Activated CD4-positive, CD25-positive, alpha-beta regulatory T cell treated with anti-CD3 and anti-CD28 coated beads, Interleukin-2, amount 50 U/mL, for 72 hours (primary cell): Measurements from ENCODE around the gene GPR179.
"Not testable (repeated sequence)": the region's sequence is repeated elsewhere in the genome, so short reads cannot be mapped to it uniquely, and the experiment has no call there.

Experiments
- DNase-seq: peaks from one replicate; pipeline ENCODE4 v3.0.0; 2021

GPR179 gene

DNA sequence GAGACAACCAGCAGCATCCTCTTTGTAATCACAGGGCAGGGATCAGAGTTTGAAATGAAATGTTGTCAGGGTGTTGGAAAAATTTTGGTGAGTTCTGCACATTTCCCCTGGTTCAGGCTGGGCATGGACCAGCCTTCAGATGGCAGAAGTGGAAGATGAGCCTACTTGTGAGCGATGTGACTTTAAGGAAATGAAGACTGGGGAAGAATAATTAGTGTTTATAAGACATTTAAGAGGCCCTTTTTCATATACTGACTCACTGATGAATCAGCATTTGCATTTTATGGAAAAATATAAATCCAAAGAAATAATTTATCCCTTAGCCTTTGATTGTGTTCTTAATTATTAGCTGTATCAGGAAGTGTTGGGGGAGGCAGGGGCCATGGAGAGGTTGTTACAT is 20.9 kb downstream of the GPR179 start:
- no peak for DNase-seq

GRCh38 chr17:38322156-38322779 is 21.5 kb downstream of the GPR179 start:
- peak; percentile 75 for DNase-seq

- no peak for DNase-seq
Observed at GRCh38 chr17:38320482-38320881, 23.3 kb downstream of the GPR179 start.

DNA sequence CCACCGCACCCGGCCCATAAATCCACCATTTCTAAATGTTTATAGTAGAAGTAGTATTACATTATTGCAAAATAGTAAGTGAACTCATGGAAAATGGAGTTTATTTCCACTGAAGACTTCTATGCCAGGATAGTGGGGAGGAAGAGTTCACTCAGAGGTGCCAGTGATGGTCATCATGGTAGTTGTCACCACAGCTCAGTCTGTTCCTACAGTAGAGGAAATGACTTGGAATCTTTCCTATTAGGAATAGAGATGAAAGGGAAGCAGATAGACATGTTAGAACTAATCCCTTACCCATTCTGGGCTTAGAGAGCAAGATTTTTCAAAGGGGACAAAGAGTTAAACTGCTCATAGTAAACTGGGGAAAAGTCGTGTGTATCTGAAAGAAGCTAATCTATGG is 26.7 kb downstream of the GPR179 start:
- DNase-seq = no peak

- DNase-seq = no peak
Observed at GRCh38 chr17:38315497-38315896, 28.3 kb downstream of the GPR179 start.

DNA sequence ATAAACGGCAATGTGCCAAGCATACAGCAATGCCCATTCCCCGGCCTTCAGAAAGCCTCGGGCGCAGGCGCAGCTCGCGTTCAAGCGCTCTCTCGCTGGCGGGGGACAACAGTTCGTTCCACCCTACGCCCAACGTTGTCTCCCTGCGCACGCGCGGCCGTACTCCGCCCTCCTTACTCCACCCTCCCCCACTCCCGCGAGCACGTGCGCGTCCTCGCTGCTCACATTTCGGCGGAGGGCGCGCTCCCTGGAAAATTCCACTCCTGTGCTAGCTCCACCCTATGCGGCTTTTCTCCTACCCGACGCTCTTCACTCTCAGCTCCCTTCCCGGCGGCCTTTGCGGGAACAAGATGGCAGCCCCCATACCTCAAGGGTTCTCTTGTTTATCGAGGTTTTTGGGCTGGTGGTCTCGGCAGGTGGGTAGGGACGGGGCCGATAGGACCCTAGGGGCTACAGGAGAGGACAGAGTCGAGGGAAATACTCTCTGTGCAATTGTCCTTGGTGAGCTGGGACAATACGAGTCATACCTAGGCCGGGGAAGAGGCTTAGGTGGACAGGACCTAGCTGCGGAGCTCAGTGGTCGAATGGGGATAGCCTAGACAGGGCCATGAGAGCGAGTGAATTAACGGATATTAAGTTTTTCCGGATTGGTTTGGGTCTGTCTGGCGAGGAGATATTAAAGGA is 46.8 kb downstream of the GPR179 start, which contains the start of gene MRPL45:
Gene MRPL45, plus strand, starts transcription at position 335 of the 684 bp plus-strand sequence. Its CDS starts 16 bp downstream, at position 351.
- DNase-seq = peak; percentile 96

GRCh38 chr17:38295602-38296365 is 48.0 kb downstream of the GPR179 start:
- DNase-seq = not testable (repeated sequence)

DNA sequence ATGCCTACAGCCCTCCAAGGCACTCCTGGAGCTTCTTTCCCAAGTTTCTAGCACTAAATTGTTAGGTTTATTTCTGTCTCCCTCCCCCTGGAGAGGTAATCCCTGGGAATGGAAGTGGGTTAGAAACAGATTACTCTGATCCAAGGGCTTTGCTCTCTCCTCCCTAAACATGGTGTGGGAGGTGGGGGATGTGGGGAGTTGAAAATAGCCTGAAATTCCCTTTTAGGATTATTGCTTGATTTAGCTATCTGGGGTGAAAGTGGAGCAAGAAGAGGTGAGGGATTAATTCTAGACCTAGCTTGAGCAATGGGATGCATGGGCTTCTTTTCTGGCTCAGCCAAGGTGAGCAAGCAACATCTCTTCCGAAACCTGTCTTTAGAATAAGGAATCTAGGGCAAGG is 54.0 kb downstream of the GPR179 start:
- not testable (repeated sequence) for DNase-seq

DNA sequence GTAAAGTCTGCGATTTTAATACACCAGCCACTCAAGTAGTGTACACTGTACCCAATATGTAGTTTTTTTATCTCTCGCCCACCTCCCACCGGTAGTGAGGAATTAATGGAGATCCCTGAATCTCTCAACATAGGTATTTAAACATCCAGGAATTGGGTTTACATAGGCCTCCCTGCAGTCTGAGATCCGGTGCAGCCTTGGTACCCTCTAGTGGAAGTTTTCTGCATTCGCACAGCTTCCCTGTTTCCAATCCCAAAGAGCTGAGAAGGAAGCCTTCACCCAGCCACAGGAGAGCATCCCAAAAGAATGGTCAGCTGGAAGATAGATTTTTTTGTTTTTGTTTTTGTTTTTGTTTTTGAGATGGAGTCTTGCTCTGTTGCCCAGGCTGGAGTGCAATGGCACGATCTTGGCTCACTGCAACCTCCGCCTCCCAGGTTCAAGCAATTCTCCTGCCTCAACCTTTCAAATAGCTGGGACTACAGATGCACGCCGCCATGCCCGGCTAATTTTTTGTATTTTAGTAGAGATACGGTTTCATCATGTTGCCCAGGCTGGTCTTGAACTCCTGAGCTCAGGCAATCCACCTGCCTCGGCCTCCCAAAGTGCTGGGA is 55.4 kb downstream of the GPR179 start:
- not testable (repeated sequence) for DNase-seq

- not testable (repeated sequence) for DNase-seq
Observed at GRCh38 chr17:38286501-38287091, 57.2 kb downstream of the GPR179 start.

DNA sequence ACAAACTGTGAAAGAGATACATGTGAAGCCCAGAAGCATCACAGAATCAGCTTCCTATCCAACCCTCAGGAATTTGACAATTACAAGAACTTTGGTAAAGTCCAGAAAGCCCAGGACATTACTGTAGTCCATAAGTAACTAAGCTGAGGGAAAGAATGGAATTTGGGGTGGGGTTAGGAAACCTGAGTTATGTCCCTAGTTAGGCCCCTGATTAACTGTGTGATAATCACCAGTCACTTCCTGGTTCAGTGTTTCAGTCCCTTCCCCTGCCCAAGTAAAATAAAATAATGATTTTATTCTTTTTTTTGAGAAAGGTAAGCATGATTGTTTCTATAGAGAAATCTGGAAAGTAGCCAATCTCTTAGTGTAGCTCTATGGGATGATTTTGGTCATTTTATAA is 57.8 kb downstream of the GPR179 start:
- DNase-seq = not testable (repeated sequence)
